Measurements from ENCODE around the gene SPECC1. TPM values are rescaled to one million over a fixed set of nuclear protein-coding genes. Genes with fewer than 3 reads are reported as not detected.
"Not testable (repeated sequence)": the region's sequence is repeated elsewhere in the genome, so short reads cannot be mapped to it uniquely, and the experiment has no call there.

SPECC1 gene
- total RNA-seq, 6 donors from 2014 or later = 21.8 to 65.0 (median 33.9) TPM

DNA sequence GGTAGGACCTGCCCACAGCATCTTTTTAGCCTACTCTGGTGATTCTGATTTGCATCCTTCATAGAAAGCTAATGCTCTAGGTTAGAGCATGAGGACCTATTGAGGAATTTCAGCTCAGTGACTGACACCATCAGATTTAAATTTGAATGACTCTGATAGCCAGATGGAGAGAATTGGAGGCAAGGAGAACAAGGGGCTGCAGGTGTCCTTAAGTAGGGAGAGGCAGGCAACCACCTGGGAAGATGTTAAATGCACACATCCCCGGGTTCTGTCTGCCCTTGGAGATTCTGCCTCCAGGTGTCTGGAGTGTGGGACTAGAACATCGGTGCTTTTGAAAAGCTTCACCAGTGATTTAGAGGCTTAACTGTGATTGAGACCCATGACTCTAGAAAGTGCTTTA, 221.8 kb downstream of the SPECC1 start:
- 93 to 94% methylated on average over 2 of the region's 2 CpGs for WGBS, 2 donors
- Histone ChIP-seq H3K36me3 (peaks cover 0 to 27% (median 3%) of the 10 kb centered on the region in 4 donors), H3K4me3 (no peak overlapping the region), H3K27me3 (no peaks in the 10 kb centered on the region), H3K27ac (no peak overlapping the region), H3K9me3 (no peaks in the 10 kb centered on the region), H3K4me1 (no peaks in the 10 kb centered on the region)
- DNase-seq = no peak
- no peak for ATAC-seq (ENCODE audit: low FRiP score in 2 of 2)
- TF ChIP-seq, protein P1, sequence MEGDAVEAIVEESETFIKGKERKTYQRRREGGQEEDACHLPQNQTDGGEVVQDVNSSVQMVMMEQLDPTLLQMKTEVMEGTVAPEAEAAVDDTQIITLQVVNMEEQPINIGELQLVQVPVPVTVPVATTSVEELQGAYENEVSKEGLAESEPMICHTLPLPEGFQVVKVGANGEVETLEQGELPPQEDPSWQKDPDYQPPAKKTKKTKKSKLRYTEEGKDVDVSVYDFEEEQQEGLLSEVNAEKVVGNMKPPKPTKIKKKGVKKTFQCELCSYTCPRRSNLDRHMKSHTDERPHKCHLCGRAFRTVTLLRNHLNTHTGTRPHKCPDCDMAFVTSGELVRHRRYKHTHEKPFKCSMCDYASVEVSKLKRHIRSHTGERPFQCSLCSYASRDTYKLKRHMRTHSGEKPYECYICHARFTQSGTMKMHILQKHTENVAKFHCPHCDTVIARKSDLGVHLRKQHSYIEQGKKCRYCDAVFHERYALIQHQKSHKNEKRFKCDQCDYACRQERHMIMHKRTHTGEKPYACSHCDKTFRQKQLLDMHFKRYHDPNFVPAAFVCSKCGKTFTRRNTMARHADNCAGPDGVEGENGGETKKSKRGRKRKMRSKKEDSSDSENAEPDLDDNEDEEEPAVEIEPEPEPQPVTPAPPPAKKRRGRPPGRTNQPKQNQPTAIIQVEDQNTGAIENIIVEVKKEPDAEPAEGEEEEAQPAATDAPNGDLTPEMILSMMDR (IDR thresholded peaks at IDR 0.05) = no peak
- TF ChIP-seq POLR2A (IDR thresholded peaks at IDR 0.05) (no peak), POLR2AphosphoS5 (IDR thresholded peaks at IDR 0.05) (no peak), EP300 (IDR thresholded peaks at IDR 0.05) (no peak)

- no peaks in the 10 kb centered on the region for H3K4me1 ChIP-seq
- DNase-seq (no peak), ATAC-seq (ENCODE audit: low FRiP score in 2 of 2) (no peak)
- H3K4me3 ChIP-seq = no peak overlapping the region
- peaks cover 0 to 27% (median 5%) of the 10 kb centered on the region in 4 donors for H3K36me3 ChIP-seq
- 79 to 87% methylated on average over 4 of the region's 4 CpGs for WGBS, 2 donors
- no peaks in the 10 kb centered on the region for H3K9me3 ChIP-seq
- H3K27me3 ChIP-seq = no peaks in the 10 kb centered on the region
- no peak overlapping the region for H3K27ac ChIP-seq
- TF ChIP-seq POLR2A (IDR thresholded peaks at IDR 0.05) (no peak), EP300 (IDR thresholded peaks at IDR 0.05) (no peak), POLR2AphosphoS5 (IDR thresholded peaks at IDR 0.05) (no peak)
- TF ChIP-seq, protein P1 (IDR thresholded peaks at IDR 0.05) = no peak
Measured at GRCh38 chr17:20232611-20233010, 223.5 kb downstream of the SPECC1 start.

DNA sequence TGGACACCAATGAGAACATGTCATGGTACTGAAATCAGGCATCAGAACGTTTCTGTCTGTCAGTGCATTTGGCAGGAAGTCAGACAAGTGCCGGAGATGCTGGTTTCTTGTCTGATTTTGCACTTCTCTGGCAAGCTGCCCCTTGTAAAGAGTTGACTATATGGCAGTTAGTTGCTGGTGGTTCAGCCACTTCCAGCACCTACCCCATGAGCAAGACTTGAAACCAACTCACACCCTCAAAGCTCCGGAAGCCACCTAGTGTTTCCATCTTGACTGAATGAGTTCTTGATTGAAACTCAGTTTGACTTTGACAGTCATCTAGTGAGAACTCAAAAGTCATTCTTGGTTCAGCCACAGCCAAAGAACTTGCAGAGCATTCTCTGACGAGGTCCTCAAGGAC, 225.1 kb downstream of the SPECC1 start:
- H3K9me3 ChIP-seq = no peaks in the 10 kb centered on the region
- H3K27me3 ChIP-seq = no peaks in the 10 kb centered on the region
- H3K4me3 ChIP-seq = no peak overlapping the region
- ATAC-seq (ENCODE audit: low FRiP score in 2 of 2) (no peak), DNase-seq (no peak)
- no peak overlapping the region for H3K27ac ChIP-seq
- H3K36me3 ChIP-seq = peaks cover 0 to 19% (median 6%) of the 10 kb centered on the region in 4 donors
- TF ChIP-seq POLR2AphosphoS5 (IDR thresholded peaks at IDR 0.05) (no peak), EP300 (IDR thresholded peaks at IDR 0.05) (no peak), POLR2A (IDR thresholded peaks at IDR 0.05) (no peak)
- TF ChIP-seq, protein P1 (IDR thresholded peaks at IDR 0.05) = no peak
- no peaks in the 10 kb centered on the region for H3K4me1 ChIP-seq
- WGBS, 2 donors = 67 to 68% methylated on average over 4 of the region's 4 CpGs

DNA sequence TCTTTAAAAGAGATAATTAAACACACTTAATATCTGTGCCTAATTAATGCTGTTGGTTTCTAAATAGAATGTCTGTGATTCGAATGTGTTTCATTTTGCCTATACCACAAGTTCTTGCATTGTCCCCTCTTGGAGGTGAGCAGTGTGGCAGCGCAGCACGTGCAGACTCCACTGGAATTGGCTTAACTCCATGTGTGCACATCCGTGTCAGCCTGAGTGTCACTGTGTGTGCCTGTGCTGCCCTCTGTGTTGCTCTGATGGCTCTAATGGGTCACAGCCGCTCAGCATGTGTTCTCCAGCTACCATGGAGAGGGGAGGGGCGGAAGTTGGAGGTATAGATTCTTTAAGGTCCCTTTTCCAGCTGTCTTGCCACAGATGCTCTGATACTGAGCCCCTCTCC, 226.6 kb downstream of the SPECC1 start:
- DNase-seq (no peak), ATAC-seq (ENCODE audit: low FRiP score in 2 of 2) (no peak)
- Histone ChIP-seq H3K4me1 (no peaks in the 10 kb centered on the region), H3K36me3 (peaks cover 0 to 19% (median 6%) of the 10 kb centered on the region in 4 donors), H3K27me3 (no peaks in the 10 kb centered on the region), H3K4me3 (no peak overlapping the region), H3K9me3 (no peaks in the 10 kb centered on the region), H3K27ac (no peak overlapping the region)
- WGBS, 2 donors = 86 to 87% methylated on average over 4 to 6 of the region's 6 CpGs
- TF ChIP-seq, protein P1 (IDR thresholded peaks at IDR 0.05) = no peak
- TF ChIP-seq EP300 (IDR thresholded peaks at IDR 0.05) (no peak), POLR2AphosphoS5 (IDR thresholded peaks at IDR 0.05) (no peak), POLR2A (IDR thresholded peaks at IDR 0.05) (no peak)

- Histone ChIP-seq H3K4me1 (no peaks in the 10 kb centered on the region), H3K4me3 (no peak overlapping the region), H3K9me3 (no peaks in the 10 kb centered on the region), H3K27me3 (no peaks in the 10 kb centered on the region), H3K36me3 (peaks cover 0 to 18% (median 6%) of the 10 kb centered on the region in 4 donors), H3K27ac (no peak overlapping the region)
- ATAC-seq (ENCODE audit: low FRiP score in 2 of 2) = no peak
- WGBS, 2 donors = 88 to 90% methylated on average over 5 of the region's 5 CpGs
- DNase-seq = no peak
- no peak for TF ChIP-seq POLR2A (IDR thresholded peaks at IDR 0.05)
- no peak for TF ChIP-seq POLR2AphosphoS5 (IDR thresholded peaks at IDR 0.05)
- TF ChIP-seq EP300 (IDR thresholded peaks at IDR 0.05) = no peak
- TF ChIP-seq, protein P1 (IDR thresholded peaks at IDR 0.05) = no peak
Measured at GRCh38 chr17:20236578-20237227, 227.5 kb downstream of the SPECC1 start.

DNA sequence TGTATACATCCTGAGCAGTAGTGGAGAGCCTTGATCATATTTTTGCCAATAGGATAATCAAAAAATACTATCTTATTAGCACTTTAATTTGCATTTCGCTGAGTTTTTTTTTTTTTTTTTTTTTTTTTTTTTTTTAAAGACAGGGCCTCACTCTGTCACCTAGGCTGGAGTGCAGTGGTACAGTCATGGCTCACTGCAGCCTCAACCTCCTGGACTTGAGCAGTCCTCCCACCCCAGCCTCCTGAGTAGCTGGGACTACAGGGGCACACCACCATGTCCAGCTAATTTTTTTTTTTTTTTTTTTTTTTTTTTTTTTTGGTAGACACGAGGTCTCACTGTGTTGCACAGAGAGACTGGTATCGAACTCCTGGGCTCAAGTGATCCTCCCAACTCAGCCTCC, 230.6 kb downstream of the SPECC1 start:
- DNase-seq; H3K27ac ChIP-seq; H3K4me1 ChIP-seq; H3K36me3 ChIP-seq; H3K27me3 ChIP-seq; ATAC-seq (ENCODE audit: low FRiP score in 2 of 2); H3K4me3 ChIP-seq; H3K9me3 ChIP-seq: not testable (repeated sequence)
- 90 to 96% methylated on average over 3 of the region's 3 CpGs for WGBS, 2 donors
